ENCODE measurements around the gene UNC79.
"Not testable (repeated sequence)": the region's sequence is repeated elsewhere in the genome, so short reads cannot be mapped to it uniquely, and the experiment has no call there.

UNC79 gene

GRCh38 chr14:93490001-93490400 is 59.3 kb downstream of the UNC79 start:
- no CpG with 5 or more reads among the region's 1 CpG for WGBS, 2 experiments (ENCODE audit: insufficient coverage in 2 of 2)
- no peaks in the 10 kb centered on the region for H3K9me3 ChIP-seq (ENCODE audit: control insufficient read depth, low read length)

GRCh38 chr14:93493054-93493453 is 62.3 kb downstream of the UNC79 start:
- H3K9me3 ChIP-seq (ENCODE audit: control insufficient read depth, low read length), result no peaks in the 10 kb centered on the region
- H3K27ac ChIP-seq (ENCODE audit: low read depth, low read length, severe bottlenecking), result no peak overlapping the region
- H3K36me3 ChIP-seq (ENCODE audit: control insufficient read depth, insufficient read depth, low read length), result no peaks in the 10 kb centered on the region
- no peaks in the 10 kb centered on the region for H3K4me1 ChIP-seq (ENCODE audit: control insufficient read depth, insufficient read depth, low read length, poor library complexity, severe bottlenecking)
- no peak overlapping the region for H3K4me3 ChIP-seq (ENCODE audit: extremely low read depth, insufficient read depth, low read length, poor library complexity, severe bottlenecking)
- WGBS, 2 experiments (ENCODE audit: insufficient coverage in 2 of 2), result 82 to 86% methylated on average over 5 of the region's 5 CpGs

More at GRCh38 chr14:93490001-93490400, 59.3 kb downstream of the UNC79 start:
- H3K4me1 ChIP-seq (ENCODE audit: control insufficient read depth, insufficient read depth, low read length, poor library complexity, severe bottlenecking), result no peaks in the 10 kb centered on the region
- H3K27ac ChIP-seq (ENCODE audit: low read depth, low read length, severe bottlenecking), result no peak overlapping the region
- no peak overlapping the region for H3K4me3 ChIP-seq (ENCODE audit: extremely low read depth, insufficient read depth, low read length, poor library complexity, severe bottlenecking)
- H3K36me3 ChIP-seq (ENCODE audit: control insufficient read depth, insufficient read depth, low read length), result no peaks in the 10 kb centered on the region

GRCh38 chr14:93493622-93494021 is 62.9 kb downstream of the UNC79 start:
- no CpG with 5 or more reads among the region's 2 CpGs for WGBS, 2 experiments (ENCODE audit: insufficient coverage in 2 of 2)
- H3K27ac ChIP-seq (ENCODE audit: low read depth, low read length, severe bottlenecking), result not testable (repeated sequence)

GRCh38 chr14:93496856-93497741 is 66.4 kb downstream of the UNC79 start:
- Histone ChIP-seq H3K27ac (ENCODE audit: low read depth, low read length, severe bottlenecking) (no peak overlapping the region), H3K36me3 (ENCODE audit: control insufficient read depth, insufficient read depth, low read length) (no peaks in the 10 kb centered on the region), H3K4me3 (ENCODE audit: extremely low read depth, insufficient read depth, low read length, poor library complexity, severe bottlenecking) (no peak overlapping the region), H3K9me3 (ENCODE audit: control insufficient read depth, low read length) (no peaks in the 10 kb centered on the region), H3K4me1 (ENCODE audit: control insufficient read depth, insufficient read depth, low read length, poor library complexity, severe bottlenecking) (no peaks in the 10 kb centered on the region)
- 100% methylated on average over 1 of the region's 3 CpGs; no CpG with 5 or more reads in 1 of the 2 experiments for WGBS, 2 experiments (ENCODE audit: insufficient coverage in 2 of 2)

More at GRCh38 chr14:93493622-93494021, 62.9 kb downstream of the UNC79 start:
- H3K36me3 ChIP-seq (ENCODE audit: control insufficient read depth, insufficient read depth, low read length); H3K4me3 ChIP-seq (ENCODE audit: extremely low read depth, insufficient read depth, low read length, poor library complexity, severe bottlenecking); H3K9me3 ChIP-seq (ENCODE audit: control insufficient read depth, low read length); H3K4me1 ChIP-seq (ENCODE audit: control insufficient read depth, insufficient read depth, low read length, poor library complexity, severe bottlenecking): not testable (repeated sequence)

- no peak overlapping the region for H3K4me3 ChIP-seq (ENCODE audit: extremely low read depth, insufficient read depth, low read length, poor library complexity, severe bottlenecking)
- WGBS, 2 experiments (ENCODE audit: insufficient coverage in 2 of 2), result no CpG with 5 or more reads among the region's 1 CpG
- H3K36me3 ChIP-seq (ENCODE audit: control insufficient read depth, insufficient read depth, low read length), result no peaks in the 10 kb centered on the region
- H3K9me3 ChIP-seq (ENCODE audit: control insufficient read depth, low read length), result no peaks in the 10 kb centered on the region
- H3K27ac ChIP-seq (ENCODE audit: low read depth, low read length, severe bottlenecking), result no peak overlapping the region
- no peaks in the 10 kb centered on the region for H3K4me1 ChIP-seq (ENCODE audit: control insufficient read depth, insufficient read depth, low read length, poor library complexity, severe bottlenecking)
These were observed 79.3 kb downstream of the UNC79 start for GRCh38 chr14:93510056-93510455.

- Histone ChIP-seq H3K4me3 (ENCODE audit: extremely low read depth, insufficient read depth, low read length, poor library complexity, severe bottlenecking) (no peak overlapping the region), H3K36me3 (ENCODE audit: control insufficient read depth, insufficient read depth, low read length) (no peaks in the 10 kb centered on the region), H3K9me3 (ENCODE audit: control insufficient read depth, low read length) (no peaks in the 10 kb centered on the region), H3K27ac (ENCODE audit: low read depth, low read length, severe bottlenecking) (no peak overlapping the region), H3K4me1 (ENCODE audit: control insufficient read depth, insufficient read depth, low read length, poor library complexity, severe bottlenecking) (no peaks in the 10 kb centered on the region)
- 89 to 100% methylated on average over 1 to 3 of the region's 5 CpGs for WGBS, 2 experiments (ENCODE audit: insufficient coverage in 2 of 2)
These were observed 80.3 kb downstream of the UNC79 start for GRCh38 chr14:93511001-93511400.

GRCh38 chr14:93520053-93520607 is 89.4 kb downstream of the UNC79 start:
- H3K27ac ChIP-seq (ENCODE audit: low read depth, low read length, severe bottlenecking), result no peak overlapping the region
- H3K9me3 ChIP-seq (ENCODE audit: control insufficient read depth, low read length), result peaks cover 20% of the 10 kb centered on the region
- whole genome bisulfite sequencing, 2 experiments (ENCODE audit: insufficient coverage in 2 of 2), result no CpG with 5 or more reads among the region's 3 CpGs
- no peak overlapping the region for H3K4me3 ChIP-seq (ENCODE audit: extremely low read depth, insufficient read depth, low read length, poor library complexity, severe bottlenecking)
- H3K4me1 ChIP-seq (ENCODE audit: control insufficient read depth, insufficient read depth, low read length, poor library complexity, severe bottlenecking), result no peaks in the 10 kb centered on the region
- H3K36me3 ChIP-seq (ENCODE audit: control insufficient read depth, insufficient read depth, low read length), result no peaks in the 10 kb centered on the region

- peaks cover 20% of the 10 kb centered on the region for H3K9me3 ChIP-seq (ENCODE audit: control insufficient read depth, low read length)
- no peaks in the 10 kb centered on the region for H3K36me3 ChIP-seq (ENCODE audit: control insufficient read depth, insufficient read depth, low read length)
- no peak overlapping the region for H3K27ac ChIP-seq (ENCODE audit: low read depth, low read length, severe bottlenecking)
- no peaks in the 10 kb centered on the region for H3K4me1 ChIP-seq (ENCODE audit: control insufficient read depth, insufficient read depth, low read length, poor library complexity, severe bottlenecking)
- H3K4me3 ChIP-seq (ENCODE audit: extremely low read depth, insufficient read depth, low read length, poor library complexity, severe bottlenecking), result no peak overlapping the region
These were observed 91.5 kb downstream of the UNC79 start for GRCh38 chr14:93522221-93522620.

- H3K4me1 ChIP-seq (ENCODE audit: control insufficient read depth, insufficient read depth, low read length, poor library complexity, severe bottlenecking); H3K4me3 ChIP-seq (ENCODE audit: extremely low read depth, insufficient read depth, low read length, poor library complexity, severe bottlenecking); H3K36me3 ChIP-seq (ENCODE audit: control insufficient read depth, insufficient read depth, low read length); H3K27ac ChIP-seq (ENCODE audit: low read depth, low read length, severe bottlenecking): not testable (repeated sequence)
- 83 to 89% methylated on average over 3 to 4 of the region's 5 CpGs for WGBS, 2 experiments (ENCODE audit: insufficient coverage in 2 of 2)
- peaks cover 12% of the 10 kb centered on the region for H3K9me3 ChIP-seq (ENCODE audit: control insufficient read depth, low read length)
These were observed 94.5 kb downstream of the UNC79 start for GRCh38 chr14:93525216-93525615.

- H3K4me3 ChIP-seq (ENCODE audit: extremely low read depth, insufficient read depth, low read length, poor library complexity, severe bottlenecking), result no peak overlapping the region
- WGBS, 2 experiments (ENCODE audit: insufficient coverage in 2 of 2), result no CpG with 5 or more reads among the region's 2 CpGs
- H3K36me3 ChIP-seq (ENCODE audit: control insufficient read depth, insufficient read depth, low read length), result no peaks in the 10 kb centered on the region
- no peak overlapping the region for H3K27ac ChIP-seq (ENCODE audit: low read depth, low read length, severe bottlenecking)
- no peaks in the 10 kb centered on the region for H3K4me1 ChIP-seq (ENCODE audit: control insufficient read depth, insufficient read depth, low read length, poor library complexity, severe bottlenecking)
- peaks cover 6% of the 10 kb centered on the region for H3K9me3 ChIP-seq (ENCODE audit: control insufficient read depth, low read length)
These were observed 95.1 kb downstream of the UNC79 start for GRCh38 chr14:93525696-93526451.
